GM19467 (cell line): ENCODE data around the gene SEMA4G.

Experiments
- ATAC-seq: cut with Tn5 transposase; IDR thresholded peaks from one replicate; pipeline ENCODE4 v1.9.1; 2021; ENCODE audit warnings: mild to moderate bottlenecking, moderate library complexity; ENCODE audit not compliant: unreplicated experiment

Gene SEMA4G

DNA sequence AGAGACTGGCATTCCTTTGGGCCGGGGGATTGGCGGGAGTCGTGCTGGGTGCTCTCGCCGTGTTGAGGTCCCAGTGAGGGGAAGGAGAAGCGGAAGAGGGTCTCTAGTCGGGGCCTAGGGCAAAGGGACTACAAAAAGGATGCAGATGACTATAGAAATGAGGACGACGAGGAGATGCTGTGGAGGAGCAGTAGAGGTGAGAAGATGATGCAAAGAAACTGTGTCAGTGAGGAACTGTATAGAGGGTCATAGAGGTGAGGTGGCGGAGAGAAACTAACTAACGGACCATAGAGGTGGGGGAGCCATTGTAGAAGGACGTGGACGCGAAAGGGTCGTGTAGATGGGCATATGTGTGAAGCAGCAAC is 18.4 kb downstream of the SEMA4G start:
- ATAC-seq, result no peak

DNA sequence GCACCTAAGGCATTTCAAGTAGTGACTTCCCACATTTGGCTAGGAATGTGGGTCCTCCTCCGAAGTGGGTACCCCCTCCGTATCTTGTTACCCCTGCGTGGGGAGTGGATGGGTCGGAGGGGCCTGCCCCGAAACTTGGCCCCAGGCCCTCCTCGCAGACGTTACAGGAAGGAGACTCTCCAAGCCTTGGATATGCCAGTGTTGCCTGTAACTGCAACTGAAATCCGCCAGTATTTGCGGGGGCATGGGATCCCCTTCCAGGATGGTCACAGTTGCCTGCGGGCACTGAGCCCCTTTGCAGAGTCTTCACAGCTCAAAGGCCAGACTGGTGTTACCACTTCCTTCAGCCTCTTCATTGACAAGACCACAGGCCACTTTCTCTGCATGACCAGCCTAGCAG is 18.9 kb downstream of the SEMA4G start:
- ATAC-seq, result no peak

DNA sequence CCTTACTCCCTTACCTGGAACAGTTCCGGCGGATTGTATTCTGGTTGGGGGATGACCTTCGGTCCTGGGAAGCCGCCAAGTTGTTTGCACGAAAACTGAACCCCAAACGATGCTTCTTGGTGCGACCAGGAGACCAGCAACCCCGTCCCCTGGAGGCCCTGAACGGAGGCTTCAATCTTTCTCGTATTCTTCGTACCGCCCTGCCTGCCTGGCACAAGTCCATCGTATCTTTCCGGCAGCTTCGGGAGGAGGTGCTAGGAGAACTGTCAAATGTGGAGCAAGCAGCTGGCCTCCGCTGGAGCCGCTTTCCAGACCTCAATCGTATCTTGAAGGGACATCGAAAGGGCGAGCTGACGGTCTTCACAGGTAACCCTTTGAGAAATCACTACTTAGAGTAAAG is 19.8 kb downstream of the SEMA4G start:
- ATAC-seq, result no peak

DNA sequence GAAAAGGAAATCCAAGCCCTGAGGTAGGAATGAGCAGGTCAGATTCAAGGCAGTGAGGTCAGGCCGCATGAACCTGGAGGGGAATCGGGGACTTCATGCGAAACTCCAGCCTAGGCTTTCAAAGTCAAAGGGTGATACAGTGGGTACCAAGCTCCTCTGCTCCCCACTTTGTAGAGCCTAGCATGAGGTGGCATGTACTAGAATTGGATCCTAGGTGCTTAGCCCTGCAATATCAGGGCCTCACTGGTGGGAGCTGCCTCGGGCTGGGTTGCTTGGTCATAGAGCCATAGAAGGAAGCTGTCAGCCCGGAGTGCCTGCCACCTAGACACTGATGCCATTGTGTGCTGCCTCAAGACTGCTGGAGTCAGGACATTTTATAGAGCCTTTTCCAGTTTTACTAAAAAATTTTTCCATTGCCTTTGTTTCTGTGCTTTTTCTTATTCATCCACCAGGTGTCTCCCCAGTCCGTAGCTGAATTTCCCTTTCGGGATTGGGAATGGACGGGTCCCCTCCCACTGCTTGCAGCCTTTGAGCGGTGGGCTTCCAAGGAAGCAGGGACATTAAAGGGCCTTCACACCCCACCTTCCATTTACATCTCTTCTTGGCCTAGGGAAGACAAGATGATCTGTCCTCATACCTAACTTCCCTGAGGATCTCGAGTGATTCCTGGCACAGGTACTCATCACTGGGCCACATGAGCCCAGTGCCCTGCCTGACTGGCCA is 24.8 kb downstream of the SEMA4G start:
- no peak for ATAC-seq

DNA sequence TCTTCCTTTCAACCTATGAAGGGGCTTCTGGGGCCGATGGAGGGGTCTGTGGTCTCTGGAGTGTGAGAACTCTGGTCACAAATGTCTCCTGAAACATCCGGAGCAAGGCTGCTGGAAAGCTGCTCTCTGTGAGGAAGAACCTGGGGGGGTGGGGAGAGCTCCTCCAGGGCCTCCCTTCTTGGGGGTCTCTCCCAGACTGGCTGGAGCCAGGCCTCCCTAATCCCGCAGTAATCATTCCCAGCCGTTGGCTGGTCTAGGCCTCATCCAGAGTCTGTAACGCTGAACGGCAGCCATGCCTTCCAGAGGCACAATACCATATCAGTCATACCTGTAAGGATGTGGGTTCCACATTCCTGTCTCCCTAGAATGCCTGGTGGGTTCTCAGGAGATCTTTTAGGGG is 25.9 kb downstream of the SEMA4G start:
- ATAC-seq, result no peak

DNA sequence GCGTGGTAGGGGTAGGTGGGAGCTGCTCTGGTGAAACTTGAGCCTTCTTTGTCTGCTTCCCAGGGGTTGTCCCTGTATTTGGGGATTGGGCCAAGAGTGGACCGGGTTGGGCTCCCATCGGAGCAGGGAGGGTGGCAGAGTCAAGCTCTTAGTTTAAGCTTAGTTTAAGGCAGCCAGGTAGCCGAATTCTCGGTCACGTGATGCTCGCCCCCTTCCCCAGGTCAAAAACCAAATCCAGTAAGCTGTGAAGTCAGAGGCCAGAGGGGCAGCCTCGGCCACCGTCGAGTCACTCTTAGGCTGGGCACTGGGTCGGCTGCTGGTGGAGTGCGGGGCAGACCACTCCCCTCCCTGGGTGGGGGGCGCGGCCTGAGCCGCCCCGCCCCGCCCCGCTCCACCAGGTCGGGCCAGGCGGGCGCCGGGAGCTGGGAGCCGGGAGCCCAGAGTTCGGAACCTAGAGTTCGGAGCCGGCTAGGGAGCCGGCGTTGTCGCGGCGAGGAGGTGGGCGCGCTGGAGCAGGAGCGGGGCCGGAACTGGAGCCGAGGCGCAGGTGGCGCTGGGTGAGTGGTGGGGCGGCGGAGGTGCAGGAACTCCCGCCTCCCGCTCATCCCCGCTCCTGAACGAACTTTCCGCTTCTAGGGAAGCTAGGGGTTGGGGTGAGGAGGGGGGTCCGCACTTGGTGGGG is 27.5 kb downstream of the SEMA4G start:
- ATAC-seq, result no peak

DNA sequence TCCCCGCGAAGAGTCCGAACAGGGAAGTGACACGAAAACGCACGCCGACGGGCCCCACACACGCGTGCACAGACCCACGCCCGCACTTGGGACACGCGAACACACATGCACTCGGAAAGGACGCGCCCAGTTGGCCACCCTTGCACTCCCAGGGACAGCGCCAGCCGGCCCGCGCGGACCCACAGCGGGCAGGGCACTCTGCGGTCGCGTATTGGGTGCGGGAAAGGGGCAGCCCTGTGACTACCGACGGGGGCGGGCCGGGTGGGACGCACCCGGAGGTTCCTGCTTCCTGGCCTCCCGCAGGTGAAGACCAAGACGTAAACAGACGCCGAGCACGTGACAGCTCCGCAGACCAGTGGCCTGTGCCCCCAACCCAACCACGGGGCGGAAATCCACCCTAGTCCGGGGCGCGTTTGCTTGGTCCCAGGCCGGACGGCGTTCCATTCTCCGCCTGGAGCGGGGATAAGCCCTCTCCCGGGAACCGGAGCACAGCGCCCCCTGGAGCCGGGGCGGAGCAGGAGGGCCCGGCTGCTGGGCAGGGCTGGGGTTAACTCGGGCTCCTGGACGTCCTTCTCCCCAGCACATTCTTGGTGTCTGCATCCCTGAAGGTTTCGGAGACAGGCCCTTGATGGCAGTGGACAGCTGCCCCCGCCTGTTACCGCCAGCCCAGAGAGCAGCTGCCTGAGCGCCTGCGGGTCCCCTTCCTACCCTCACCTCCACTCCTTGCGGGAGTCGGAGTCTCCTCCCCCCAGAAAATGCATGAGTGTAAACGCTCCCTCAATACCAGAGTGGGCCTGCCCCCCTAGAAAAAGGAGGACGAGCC is 28.3 kb downstream of the SEMA4G start:
- no peak for ATAC-seq

DNA sequence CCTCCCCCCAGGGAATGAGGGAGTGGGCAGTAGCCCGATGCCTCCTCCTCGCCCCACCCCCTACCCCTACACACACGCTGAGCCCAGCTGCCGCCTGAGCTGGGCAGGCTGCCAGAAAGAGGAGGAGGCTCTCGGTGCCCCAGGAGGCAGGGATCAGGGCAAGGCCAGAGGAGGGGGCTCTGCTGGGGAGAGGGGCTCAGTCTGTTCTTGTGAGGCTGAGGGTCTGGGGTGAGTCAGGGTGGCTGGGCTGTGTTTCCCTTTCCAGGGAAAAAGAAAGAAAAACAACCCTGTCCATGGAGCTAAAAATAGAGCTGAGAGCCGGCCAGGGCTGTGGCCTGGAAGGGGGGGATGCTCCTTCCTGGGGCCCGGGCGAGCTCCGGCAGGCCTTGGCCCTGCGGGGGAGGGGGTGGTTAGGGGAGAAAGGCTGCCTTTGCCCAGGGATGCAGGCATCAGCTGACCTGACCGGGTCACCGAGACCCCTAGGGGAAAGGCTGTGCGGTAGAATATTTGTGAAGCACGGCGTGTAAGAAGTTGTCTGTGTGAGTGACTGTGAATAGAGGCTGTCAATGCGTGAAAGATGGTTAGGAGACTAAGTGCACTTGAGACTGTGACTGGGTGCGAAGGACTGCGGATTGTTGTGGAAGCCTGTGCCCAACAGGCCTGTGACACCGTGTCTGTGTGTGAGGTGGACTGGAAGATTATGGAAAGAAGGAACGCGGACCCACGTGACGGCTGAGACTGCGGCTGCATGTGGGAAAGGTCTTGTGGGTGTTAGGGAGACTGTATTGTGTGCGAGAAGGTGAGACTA is 29.1 kb downstream of the SEMA4G start:
- ATAC-seq, result no peak

DNA sequence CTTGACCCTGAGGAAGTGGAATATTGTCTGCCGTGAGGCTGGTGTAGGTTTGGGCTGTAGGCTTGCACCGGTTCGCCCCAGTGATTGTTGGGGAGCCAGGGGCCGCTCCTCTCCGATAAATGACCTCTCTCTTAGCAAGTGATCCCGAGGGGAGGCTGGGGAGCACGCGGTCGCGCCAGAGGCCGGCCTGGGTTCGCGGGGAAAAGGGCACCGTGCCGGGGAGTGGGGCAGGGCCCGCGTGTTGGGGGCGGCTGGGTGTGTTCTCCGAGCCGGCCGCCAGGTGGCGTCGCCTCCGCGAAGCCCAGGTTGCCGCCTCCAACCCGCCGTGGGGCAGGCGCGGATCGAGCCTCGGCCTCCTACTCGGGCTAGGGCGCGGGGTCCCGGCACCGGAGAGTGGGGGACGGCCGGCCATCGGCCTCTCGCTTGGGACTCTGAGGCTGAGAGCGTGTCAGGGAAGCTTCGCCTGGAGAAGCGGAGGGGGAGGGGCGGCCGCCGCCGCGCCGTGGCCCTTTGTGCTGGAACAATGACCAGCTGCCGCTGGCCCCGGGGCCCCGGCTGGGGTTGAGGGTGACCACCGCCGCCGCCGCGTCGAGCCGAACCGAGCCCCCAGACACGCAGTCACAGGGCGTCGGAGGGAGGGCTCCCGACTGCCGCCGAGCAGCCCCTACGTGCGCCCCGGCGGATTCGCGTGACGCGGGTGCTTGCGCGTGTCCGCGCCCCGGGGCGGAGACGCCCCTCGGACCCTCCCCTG is 29.9 kb downstream of the SEMA4G start:
- ATAC-seq, result peak; percentile 44

DNA sequence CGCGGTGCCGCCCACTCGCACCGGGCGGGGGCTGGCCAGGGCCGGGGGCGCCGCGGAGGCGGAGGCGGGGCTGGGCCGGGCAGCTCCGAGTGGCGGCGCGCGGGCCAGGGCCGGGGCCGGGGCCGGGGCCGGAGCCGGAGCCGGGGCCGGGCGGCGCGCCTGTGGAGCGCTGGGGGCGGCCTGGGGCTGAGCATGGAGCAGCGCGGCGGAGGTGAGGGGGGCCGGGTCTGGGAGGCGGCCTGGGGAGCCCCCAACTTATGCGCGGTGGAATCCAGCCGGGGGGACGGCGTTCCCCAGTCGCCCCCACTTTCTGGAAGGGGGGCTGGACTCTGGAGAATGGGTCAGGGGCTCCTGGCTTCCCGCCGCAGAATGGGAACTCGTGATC is 30.4 kb downstream of the SEMA4G start, which contains the start of gene LZTS2:
TSS of gene LZTS2 (plus strand) at position 67 of the 385 bp plus-strand sequence. CDS start 2,731 bp downstream, outside the sequence.
- ATAC-seq, result peak; percentile 12

DNA sequence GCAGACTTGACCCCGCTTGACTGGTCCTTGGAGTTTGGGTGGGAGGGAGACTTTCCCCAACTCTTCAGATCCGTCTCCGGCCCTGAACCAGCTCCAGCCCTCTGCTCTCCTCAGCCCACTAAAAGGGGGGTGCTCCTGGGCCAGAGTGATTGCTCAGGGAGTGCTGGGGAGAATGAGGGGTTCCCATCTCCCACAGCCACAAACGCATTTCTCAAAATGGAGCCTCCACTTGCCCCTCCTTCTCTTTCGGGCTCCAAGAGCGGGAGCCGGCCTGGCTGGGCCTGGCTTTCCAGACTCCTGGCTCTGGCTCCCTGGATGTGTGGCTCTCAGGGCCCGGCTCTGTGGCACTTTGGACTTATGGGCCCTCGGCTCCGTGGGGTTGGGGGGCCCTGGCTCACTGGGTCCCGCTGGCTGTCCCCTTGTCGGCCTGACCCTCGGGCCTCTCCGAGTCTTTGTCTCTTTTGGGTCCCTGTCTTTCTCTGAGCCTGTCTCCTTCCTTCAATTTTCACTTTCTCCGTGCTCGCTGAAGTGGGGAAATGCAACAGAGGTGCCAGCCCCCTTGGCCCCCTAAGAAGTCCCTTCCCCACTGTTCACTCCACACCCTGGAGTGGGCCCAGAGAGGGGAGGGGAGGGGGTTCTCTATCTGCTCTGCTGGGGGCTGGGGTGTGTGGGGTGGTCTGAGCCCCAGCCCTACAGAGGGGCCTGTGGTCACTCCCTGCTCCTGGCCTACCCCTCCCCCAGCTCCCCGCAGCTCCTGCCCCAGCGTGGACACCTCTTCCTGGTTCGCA is 31.0 kb downstream of the SEMA4G start:
- ATAC-seq, result no peak

DNA sequence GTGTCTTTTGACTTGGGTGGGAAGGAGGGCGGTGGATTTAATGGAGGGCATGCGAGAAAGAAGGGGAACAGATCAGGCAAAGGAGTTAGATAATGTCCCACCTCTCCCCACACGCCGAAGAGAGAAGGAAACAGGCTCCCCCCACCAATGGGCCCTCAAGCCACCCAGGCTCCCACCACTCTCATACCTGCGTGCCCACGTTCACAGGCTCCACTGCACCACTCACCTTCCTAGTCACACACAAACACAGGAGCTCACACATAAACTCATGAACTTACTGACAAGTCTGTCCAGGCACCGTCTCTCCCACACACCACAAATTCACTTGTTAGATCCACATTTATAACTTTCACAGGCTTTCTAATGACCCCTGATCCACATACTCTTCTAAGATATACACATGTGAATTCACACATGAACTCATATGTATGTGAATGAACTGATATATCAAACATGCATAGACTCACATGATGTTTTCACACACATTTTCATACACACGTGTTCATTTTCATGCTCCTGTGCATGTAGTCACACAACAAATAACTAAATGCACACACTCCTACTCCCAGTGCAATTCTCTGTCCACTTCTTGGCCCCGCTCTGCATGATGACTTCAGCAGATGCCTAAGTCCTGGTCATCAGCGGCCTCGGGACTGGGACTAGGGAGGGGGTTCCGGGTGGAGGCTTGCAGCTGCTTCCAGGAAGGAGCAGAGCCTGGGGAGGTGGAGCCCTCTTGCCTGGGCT is 31.8 kb downstream of the SEMA4G start:
- no peak for ATAC-seq

DNA sequence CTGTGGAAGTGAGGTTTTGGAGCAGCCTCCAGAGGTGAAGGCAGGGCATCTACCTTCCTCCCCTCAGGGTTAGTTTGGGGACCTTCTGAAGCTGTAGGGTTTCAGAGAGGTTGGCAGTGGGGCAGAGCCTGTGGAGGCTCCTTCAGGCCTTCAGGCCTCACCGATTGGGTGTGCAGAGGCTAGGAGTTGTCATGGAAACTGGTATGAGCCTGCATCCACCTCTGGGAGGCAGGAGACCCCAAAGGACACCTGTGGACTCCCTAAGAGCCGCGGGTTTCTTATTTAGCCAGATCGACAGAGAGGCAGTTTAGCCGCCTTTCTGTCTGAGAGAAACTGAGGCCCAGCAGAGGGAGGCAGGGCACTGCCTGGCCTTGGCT is 32.3 kb downstream of the SEMA4G start:
- no peak for ATAC-seq

DNA sequence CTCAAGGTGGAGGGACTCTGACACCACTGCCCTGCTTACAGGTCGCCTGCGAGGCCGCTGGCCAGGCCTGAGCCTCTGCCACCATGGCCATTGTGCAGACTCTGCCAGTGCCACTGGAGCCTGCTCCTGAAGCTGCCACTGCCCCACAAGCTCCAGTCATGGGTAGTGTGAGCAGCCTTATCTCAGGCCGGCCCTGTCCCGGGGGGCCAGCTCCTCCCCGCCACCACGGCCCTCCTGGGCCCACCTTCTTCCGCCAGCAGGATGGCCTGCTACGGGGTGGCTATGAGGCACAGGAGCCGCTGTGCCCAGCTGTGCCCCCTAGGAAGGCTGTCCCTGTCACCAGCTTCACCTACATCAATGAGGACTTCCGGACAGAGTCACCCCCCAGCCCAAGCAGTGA is 33.2 kb downstream of the SEMA4G start:
- ATAC-seq, result no peak

DNA sequence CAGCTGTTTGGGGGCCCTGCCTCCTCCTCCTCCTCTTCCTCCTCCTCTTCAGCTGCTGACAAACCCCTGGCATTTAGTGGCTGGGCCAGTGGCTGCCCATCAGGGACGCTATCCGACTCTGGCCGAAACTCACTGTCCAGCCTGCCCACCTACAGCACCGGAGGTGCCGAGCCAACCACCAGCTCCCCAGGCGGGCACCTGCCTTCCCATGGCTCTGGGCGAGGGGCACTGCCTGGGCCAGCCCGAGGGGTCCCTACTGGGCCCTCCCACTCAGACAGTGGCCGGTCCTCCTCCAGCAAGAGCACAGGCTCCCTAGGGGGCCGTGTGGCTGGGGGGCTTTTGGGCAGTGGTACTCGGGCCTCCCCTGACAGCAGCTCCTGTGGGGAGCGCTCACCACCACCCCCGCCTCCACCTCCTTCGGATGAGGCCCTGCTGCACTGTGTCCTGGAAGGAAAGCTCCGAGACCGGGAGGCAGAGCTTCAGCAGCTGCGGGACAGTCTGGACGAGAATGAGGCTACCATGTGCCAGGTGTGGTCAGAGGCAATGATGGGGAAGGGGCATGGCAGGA is 34.4 kb downstream of the SEMA4G start:
- no peak for ATAC-seq

DNA sequence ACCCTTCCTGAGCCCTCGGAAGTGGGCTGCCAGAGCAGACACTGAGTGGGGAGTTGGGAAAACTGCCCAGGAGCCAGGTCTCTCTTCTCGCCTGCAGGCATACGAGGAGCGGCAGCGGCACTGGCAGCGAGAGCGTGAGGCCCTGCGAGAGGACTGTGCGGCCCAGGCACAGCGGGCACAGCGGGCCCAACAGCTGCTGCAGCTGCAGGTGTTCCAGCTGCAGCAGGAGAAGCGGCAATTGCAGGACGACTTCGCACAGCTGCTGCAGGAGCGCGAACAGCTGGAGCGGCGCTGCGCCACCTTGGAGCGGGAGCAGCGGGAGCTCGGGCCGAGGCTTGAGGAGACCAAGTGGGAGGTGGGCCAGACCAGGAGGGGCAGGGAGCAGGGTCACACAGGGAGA is 36.1 kb downstream of the SEMA4G start:
- ATAC-seq, result no peak

DNA sequence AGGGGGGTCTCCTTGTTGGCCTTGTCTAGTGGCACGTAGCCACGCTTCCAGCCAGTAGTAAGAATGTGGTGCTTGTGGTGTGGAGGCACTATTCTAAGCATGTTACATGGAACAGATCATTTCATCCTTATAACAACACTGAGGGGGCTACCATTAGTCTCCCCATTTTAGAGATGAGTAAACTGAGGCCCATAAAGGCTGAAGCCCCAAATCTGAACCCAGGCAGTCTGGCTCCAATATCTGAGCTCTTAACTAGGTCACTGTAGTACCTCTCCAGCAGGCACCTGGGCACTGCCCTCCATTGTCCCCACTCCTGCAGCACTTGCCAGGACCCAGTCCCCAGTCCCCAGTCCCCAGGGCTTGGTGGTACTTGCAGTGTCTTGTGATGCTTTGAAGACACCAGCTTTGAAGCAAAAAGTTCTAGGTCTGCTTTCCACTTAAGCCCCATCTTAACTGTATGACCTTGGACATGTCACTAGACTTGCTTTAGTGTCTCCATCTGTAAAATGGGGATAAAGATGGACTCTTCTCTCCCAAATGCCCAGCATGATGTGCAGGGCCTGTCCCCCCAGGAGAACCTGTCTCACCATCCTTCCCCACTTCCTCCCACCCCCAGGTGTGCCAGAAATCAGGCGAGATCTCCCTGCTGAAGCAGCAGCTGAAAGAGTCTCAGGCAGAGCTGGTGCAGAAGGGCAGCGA is 36.7 kb downstream of the SEMA4G start:
- no peak for ATAC-seq

DNA sequence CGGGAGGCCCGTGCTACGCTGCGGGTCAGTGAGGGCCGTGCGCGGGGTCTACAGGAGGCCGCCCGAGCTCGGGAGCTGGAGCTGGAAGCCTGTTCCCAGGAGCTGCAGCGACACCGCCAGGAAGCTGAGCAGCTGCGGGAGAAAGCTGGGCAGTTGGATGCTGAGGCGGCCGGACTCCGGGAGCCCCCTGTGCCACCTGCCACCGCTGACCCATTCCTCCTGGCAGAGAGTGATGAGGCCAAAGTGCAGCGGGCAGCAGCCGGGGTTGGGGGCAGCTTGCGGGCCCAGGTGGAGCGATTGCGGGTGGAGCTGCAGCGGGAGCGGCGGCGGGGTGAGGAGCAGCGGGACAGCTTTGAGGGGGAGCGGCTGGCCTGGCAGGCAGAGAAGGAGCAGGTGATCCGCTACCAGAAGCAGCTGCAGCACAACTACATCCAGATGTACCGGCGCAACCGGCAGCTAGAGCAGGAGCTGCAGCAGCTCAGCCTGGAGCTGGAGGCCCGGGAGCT is 37.3 kb downstream of the SEMA4G start:
- ATAC-seq, result no peak
